ENCODE measurements around the gene ABCC12.

- TF ChIP-seq POLR2A (IDR thresholded peaks at IDR 0.05; ENCODE audit: low read depth, low read length), result no peak
- TF ChIP-seq POLR2AphosphoS5 (IDR thresholded peaks at IDR 0.05; ENCODE audit: low read depth, low read length), result no peak
- no peak for TF ChIP-seq SPI1 (IDR thresholded peaks at IDR 0.05; ENCODE audit: low read depth, low read length)
- no peak for TF ChIP-seq TAF1 (IDR thresholded peaks at IDR 0.05; ENCODE audit: low read depth, low read length)
- TF ChIP-seq PAX5 (IDR thresholded peaks at IDR 0.05; ENCODE audit: insufficient read depth, low read length, severe bottlenecking), result no peak
- TF ChIP-seq POU2F2 (IDR thresholded peaks at IDR 0.05; ENCODE audit: low read depth, low read length), result no peak
Measured at GRCh38 chr16:48172682-48173081, 16.9 kb upstream of the ABCC12 start.
